GM12878 (cell line): ENCODE data around the gene SRM. TPM values are rescaled to one million over a fixed set of nuclear protein-coding genes. Genes with fewer than 3 reads are reported as not detected.
A peak's percentile ranks its signal among the peaks of the same experiment; 100 is the strongest.

Experiments
- ATF7 ChIP-seq: fragments of 450-650 bp; IDR thresholded peaks from 2 replicates; pipeline ENCODE4 v1.6.1; 2016; ENCODE audit warnings: low read depth, mild to moderate bottlenecking
- BCL11A ChIP-seq: IDR thresholded peaks from 2 replicates; pipeline ENCODE4 v1.6.1; 2011; ENCODE audit warnings: low read depth, low read length
- BRCA1 ChIP-seq: IDR thresholded peaks from 2 replicates; pipeline ENCODE4 v1.6.1; 2011; ENCODE audit warnings: low read depth, low read length, improper control_type of control experiment
- CTCF ChIP-seq, 3 experiments: IDR thresholded peaks in 2 of 3; conservative IDR thresholded peaks in 1 of 3; 2 replicates each; pipeline ENCODE4 v1.5.1; 2011; ENCODE audit warnings: low read depth in 3 of 3, low read length in 3 of 3, mild to moderate bottlenecking in 3 of 3, control low read depth in 2 of 3, moderate library complexity in 2 of 3, inconsistent platforms in 1 of 3, mixed read lengths in 1 of 3; ENCODE audit not compliant: control insufficient read depth in 2 of 3, insufficient read depth in 1 of 3; ENCODE audit errors: extremely low read depth in 1 of 3
- EGR1 ChIP-seq, 2 experiments: IDR thresholded peaks; 1 replicate in 1 of 2; 2 replicates in 1 of 2; pipeline ENCODE4 v1.6.1; 2011 to 2012; ENCODE audit warnings: low read depth in 2 of 2, low read length in 2 of 2, borderline replicate concordance in 1 of 2, mild to moderate bottlenecking in 1 of 2, moderate library complexity in 1 of 2
- FOXM1 ChIP-seq: IDR thresholded peaks from 2 replicates; pipeline ENCODE4 v1.6.1; 2012; ENCODE audit warnings: low read depth, mild to moderate bottlenecking, inconsistent platforms, low read length, moderate library complexity
- GABPA ChIP-seq: IDR thresholded peaks from 2 replicates; pipeline ENCODE4 v1.6.1; 2014; ENCODE audit warnings: antibody characterized with exemption, low read depth, mild to moderate bottlenecking, inconsistent platforms
- IRF4 ChIP-seq: IDR thresholded peaks from 2 replicates; pipeline ENCODE4 v1.6.1; 2011; ENCODE audit warnings: low read depth, low read length
- NR2C2 ChIP-seq: IDR thresholded peaks from 2 replicates; pipeline ENCODE4 v1.6.1; 2011; ENCODE audit warnings: borderline replicate concordance, low read depth; ENCODE audit not compliant: control insufficient read depth, insufficient read length
- POLR2AphosphoS2 ChIP-seq: IDR thresholded peaks from 2 replicates; pipeline ENCODE4 v1.6.1; 2011; ENCODE audit warnings: low read depth, mild to moderate bottlenecking, low read length, improper control_type of control experiment, moderate library complexity
- RB1 ChIP-seq: fragments of 450-650 bp; formaldehyde crosslinking; IDR thresholded peaks from 2 replicates; pipeline ENCODE4 v1.6.1; 2017; ENCODE audit warnings: mild to moderate bottlenecking, borderline replicate concordance
- RFX5 ChIP-seq: IDR thresholded peaks from 2 replicates; pipeline ENCODE4 v1.6.1; 2011; ENCODE audit warnings: low read depth, low read length, improper control_type of control experiment
- SREBF1 ChIP-seq: IDR thresholded peaks from 2 replicates; pipeline ENCODE4 v1.6.1; 2012; ENCODE audit warnings: mild to moderate bottlenecking, low read length
- TARDBP ChIP-seq: IDR thresholded peaks from 2 replicates; pipeline ENCODE4 v1.6.1; 2016; ENCODE audit warnings: borderline replicate concordance
- ZNF207 ChIP-seq: fragments of 450-650 bp; IDR thresholded peaks from 2 replicates; pipeline ENCODE4 v1.6.1; 2014; ENCODE audit warnings: antibody characterized with exemption, mild to moderate bottlenecking, borderline replicate concordance
- ZNF384 ChIP-seq: IDR thresholded peaks from 2 replicates; pipeline ENCODE4 v1.6.1; 2012; ENCODE audit warnings: low read depth, mild to moderate bottlenecking, low read length, improper control_type of control experiment, borderline replicate concordance
- polyA plus RNA-seq, 11 experiments: library from polyadenylated mRNA; depleted of rRNA in 4 of 11; unstranded in 6 of 11; stranded (reverse) in 5 of 11; fragments of >200 nt; fragmentation: Nextera tagmentation in 4 of 11; fragmentation: Illumina TruSeq in 1 of 11; extraction: Ambion mirVana in 4 of 11; extraction: Trizol in 1 of 11; gene quantifications; 1 replicate in 1 of 11; 2 replicates in 10 of 11; pipeline versions ENCODE4 v1.2.1 to v1.2.3, GENCODE V29; 2011 to 2016; ENCODE audit warnings: inconsistent platforms in 2 of 11, missing spikeins in 2 of 11, low read depth in 1 of 11
- total RNA-seq, 4 experiments: library from RNA; depleted of rRNA in 3 of 4; stranded (reverse); fragments of >200 nt in 3 of 4; fragmentation: Illumina TruSeq in 1 of 4; extraction: Trizol in 1 of 4; gene quantifications; 2 replicates each; pipeline versions ENCODE4 v1.2.1 to v1.2.3, GENCODE V29; 2013 to 2021
- TF ChIP-seq, protein P1 (sequence below): IDR thresholded peaks from 2 replicates; pipeline ENCODE4 v1.6.1; 2012; ENCODE audit warnings: improper control_type of control experiment, low read depth, low read length; ENCODE audit not compliant: insufficient replicate concordance
- TF ChIP-seq, protein P2 (sequence below): fragments of 450-650 bp; formaldehyde crosslinking; IDR thresholded peaks from 2 replicates; pipeline ENCODE4 v1.4.0; 2020; ENCODE audit warnings: mild to moderate bottlenecking, moderate library complexity
- TF ChIP-seq, protein P3 (sequence below): IDR thresholded peaks from 2 replicates; pipeline ENCODE4 v1.6.1; 2011; ENCODE audit warnings: mild to moderate bottlenecking, low read depth, low read length, moderate library complexity; ENCODE audit not compliant: insufficient replicate concordance

The SRM gene
- total and polyA plus RNA-seq, 10 of the 15 experiments (the other 5 are each of a cell fraction or from before 2014, with no cell fraction given), result 16.7 to 255 (median 81.2) TPM

DNA sequence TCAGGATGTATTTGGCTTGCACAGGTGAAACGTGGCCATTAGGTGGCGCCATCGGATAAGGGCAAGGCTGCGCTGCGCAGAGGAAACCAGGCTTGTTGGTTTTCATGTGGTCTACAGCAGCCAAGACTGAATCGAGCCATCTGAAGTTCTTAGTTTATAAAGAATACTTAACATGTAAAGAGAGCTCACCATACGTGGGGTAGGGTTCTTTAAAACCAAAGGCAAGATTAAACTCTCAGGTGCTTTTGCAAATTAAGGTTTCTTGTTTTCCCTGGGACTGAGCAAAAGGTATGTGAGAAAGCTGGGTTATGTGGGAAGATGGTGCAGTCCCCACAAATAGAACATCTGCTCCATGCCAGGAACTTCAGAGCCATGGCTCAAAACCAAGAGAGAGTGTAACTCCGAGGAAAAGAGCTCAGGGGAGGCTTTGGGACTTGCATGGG is 22.1 kb downstream of the SRM start (continued):
- TF ChIP-seq, protein P1, sequence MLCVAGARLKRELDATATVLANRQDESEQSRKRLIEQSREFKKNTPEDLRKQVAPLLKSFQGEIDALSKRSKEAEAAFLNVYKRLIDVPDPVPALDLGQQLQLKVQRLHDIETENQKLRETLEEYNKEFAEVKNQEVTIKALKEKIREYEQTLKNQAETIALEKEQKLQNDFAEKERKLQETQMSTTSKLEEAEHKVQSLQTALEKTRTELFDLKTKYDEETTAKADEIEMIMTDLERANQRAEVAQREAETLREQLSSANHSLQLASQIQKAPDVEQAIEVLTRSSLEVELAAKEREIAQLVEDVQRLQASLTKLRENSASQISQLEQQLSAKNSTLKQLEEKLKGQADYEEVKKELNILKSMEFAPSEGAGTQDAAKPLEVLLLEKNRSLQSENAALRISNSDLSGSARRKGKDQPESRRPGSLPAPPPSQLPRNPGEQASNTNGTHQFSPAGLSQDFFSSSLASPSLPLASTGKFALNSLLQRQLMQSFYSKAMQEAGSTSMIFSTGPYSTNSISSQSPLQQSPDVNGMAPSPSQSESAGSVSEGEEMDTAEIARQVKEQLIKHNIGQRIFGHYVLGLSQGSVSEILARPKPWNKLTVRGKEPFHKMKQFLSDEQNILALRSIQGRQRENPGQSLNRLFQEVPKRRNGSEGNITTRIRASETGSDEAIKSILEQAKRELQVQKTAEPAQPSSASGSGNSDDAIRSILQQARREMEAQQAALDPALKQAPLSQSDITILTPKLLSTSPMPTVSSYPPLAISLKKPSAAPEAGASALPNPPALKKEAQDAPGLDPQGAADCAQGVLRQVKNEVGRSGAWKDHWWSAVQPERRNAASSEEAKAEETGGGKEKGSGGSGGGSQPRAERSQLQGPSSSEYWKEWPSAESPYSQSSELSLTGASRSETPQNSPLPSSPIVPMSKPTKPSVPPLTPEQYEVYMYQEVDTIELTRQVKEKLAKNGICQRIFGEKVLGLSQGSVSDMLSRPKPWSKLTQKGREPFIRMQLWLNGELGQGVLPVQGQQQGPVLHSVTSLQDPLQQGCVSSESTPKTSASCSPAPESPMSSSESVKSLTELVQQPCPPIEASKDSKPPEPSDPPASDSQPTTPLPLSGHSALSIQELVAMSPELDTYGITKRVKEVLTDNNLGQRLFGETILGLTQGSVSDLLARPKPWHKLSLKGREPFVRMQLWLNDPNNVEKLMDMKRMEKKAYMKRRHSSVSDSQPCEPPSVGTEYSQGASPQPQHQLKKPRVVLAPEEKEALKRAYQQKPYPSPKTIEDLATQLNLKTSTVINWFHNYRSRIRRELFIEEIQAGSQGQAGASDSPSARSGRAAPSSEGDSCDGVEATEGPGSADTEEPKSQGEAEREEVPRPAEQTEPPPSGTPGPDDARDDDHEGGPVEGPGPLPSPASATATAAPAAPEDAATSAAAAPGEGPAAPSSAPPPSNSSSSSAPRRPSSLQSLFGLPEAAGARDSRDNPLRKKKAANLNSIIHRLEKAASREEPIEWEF, result no peak
- TF ChIP-seq NR2C2, result no peak
- peak; percentile 41; the same call in 1 of the 2 replicates for TF ChIP-seq FOXM1
- TF ChIP-seq ATF7, result no peak
- no peak for TF ChIP-seq ZNF207
- TF ChIP-seq SREBF1, result no peak
- TF ChIP-seq IRF4, result 0 out of 2 replicates have a peak, but pooled peaks have one; percentile 37
- TF ChIP-seq BRCA1, result no peak
- 0 out of 2 replicates have a peak, but pooled peaks have one; percentile 71 for TF ChIP-seq RB1
- TF ChIP-seq GABPA, result no peak
- TF ChIP-seq, protein P2, sequence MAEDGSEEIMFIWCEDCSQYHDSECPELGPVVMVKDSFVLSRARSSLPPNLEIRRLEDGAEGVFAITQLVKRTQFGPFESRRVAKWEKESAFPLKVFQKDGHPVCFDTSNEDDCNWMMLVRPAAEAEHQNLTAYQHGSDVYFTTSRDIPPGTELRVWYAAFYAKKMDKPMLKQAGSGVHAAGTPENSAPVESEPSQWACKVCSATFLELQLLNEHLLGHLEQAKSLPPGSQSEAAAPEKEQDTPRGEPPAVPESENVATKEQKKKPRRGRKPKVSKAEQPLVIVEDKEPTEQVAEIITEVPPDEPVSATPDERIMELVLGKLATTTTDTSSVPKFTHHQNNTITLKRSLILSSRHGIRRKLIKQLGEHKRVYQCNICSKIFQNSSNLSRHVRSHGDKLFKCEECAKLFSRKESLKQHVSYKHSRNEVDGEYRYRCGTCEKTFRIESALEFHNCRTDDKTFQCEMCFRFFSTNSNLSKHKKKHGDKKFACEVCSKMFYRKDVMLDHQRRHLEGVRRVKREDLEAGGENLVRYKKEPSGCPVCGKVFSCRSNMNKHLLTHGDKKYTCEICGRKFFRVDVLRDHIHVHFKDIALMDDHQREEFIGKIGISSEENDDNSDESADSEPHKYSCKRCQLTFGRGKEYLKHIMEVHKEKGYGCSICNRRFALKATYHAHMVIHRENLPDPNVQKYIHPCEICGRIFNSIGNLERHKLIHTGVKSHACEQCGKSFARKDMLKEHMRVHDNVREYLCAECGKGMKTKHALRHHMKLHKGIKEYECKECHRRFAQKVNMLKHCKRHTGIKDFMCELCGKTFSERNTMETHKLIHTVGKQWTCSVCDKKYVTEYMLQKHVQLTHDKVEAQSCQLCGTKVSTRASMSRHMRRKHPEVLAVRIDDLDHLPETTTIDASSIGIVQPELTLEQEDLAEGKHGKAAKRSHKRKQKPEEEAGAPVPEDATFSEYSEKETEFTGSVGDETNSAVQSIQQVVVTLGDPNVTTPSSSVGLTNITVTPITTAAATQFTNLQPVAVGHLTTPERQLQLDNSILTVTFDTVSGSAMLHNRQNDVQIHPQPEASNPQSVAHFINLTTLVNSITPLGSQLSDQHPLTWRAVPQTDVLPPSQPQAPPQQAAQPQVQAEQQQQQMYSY, result no peak
- peak; percentile 96 to 99 (median 98); a peak in 5 of 6 replicates for TF ChIP-seq CTCF (IDR thresholded peaks at IDR 0.05 in 2 of 3, conservative IDR thresholded peaks at IDR 0.05 in 1 of 3; ENCODE audit: control insufficient read depth in 2 of 3, extremely low read depth in 1 of 3, insufficient read depth in 1 of 3, low read depth in 3 of 3, low read length in 3 of 3)
- no peak for TF ChIP-seq RFX5
- TF ChIP-seq BCL11A, result no peak
- TF ChIP-seq TARDBP, result no peak
- TF ChIP-seq ZNF384, result no peak
- no peak for TF ChIP-seq EGR1 (IDR thresholded peaks at IDR 0.05; ENCODE audit: borderline replicate concordance in 1 of 2, low read depth in 2 of 2, low read length in 2 of 2)
- TF ChIP-seq POLR2AphosphoS2, result no peak
- TF ChIP-seq, protein P3, sequence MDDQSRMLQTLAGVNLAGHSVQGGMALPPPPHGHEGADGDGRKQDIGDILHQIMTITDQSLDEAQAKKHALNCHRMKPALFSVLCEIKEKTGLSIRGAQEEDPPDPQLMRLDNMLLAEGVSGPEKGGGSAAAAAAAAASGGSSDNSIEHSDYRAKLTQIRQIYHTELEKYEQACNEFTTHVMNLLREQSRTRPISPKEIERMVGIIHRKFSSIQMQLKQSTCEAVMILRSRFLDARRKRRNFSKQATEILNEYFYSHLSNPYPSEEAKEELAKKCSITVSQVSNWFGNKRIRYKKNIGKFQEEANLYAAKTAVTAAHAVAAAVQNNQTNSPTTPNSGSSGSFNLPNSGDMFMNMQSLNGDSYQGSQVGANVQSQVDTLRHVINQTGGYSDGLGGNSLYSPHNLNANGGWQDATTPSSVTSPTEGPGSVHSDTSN, result peak; percentile 4
